WERI-Rb-1 (cell line): ENCODE data around the gene GARNL3.

Source experiments
- DNase-seq: peaks from one replicate; pipeline ENCODE4 v3.0.0-alpha.2; 2020
- H3K27ac ChIP-seq: fragments of 250-450 bp; sonication (Bioruptor Pico); 2 replicates; pipeline ENCODE4 v1.5.1; 2020; ENCODE audit warnings: mild to moderate bottlenecking, moderate library complexity
- H3K27me3 ChIP-seq: fragments of 250-450 bp; sonication (Bioruptor Pico); 2 replicates; pipeline ENCODE4 v1.5.1; 2021; ENCODE audit warnings: mild to moderate bottlenecking, low read depth, moderate library complexity; ENCODE audit not compliant: insufficient read depth, severe bottlenecking
- H3K36me3 ChIP-seq: fragments of 250-450 bp; sonication (Bioruptor Pico); 2 replicates; pipeline ENCODE4 v1.5.1; 2020; ENCODE audit warnings: mild to moderate bottlenecking, moderate library complexity
- H3K4me3 ChIP-seq: 2 replicates; pipeline ENCODE4 v1.5.1; 2011; ENCODE audit warnings: low read depth, mild to moderate bottlenecking, control low read depth, low read length
- H3K9me3 ChIP-seq: fragments of 250-450 bp; sonication (Bioruptor Pico); 2 replicates; pipeline ENCODE4 v1.5.1; 2021; ENCODE audit warnings: mild to moderate bottlenecking, moderate library complexity; ENCODE audit not compliant: severe bottlenecking
- TF ChIP-seq, protein P1 (sequence below): IDR thresholded peaks from 2 replicates; pipeline ENCODE4 v1.5.1; 2011; ENCODE audit warnings: low read depth, mild to moderate bottlenecking, control low read depth, inconsistent platforms, low read length

Gene GARNL3

DNA sequence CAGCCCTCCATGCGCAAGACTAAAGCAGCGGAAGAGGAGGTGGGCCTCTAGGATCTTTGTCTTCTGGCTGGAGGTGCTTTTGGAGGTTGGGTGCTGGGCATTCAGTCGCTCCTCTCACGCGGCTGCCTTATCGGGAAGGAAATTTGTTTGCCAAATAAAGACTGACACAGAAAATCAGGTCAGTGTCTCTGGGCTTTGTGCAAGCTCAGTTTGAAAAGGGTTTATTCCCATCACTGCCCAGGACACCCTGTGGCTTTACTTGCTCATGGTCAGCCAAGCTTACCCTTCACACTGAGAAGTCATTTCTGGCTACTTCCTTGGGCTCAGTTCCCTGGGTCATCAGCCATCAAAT is 142.9 kb downstream of the GARNL3 start:
- H3K4me3 ChIP-seq = no peak overlapping the region
- peaks cover 82% of the 10 kb centered on the region for H3K36me3 ChIP-seq
- TF ChIP-seq, protein P1, sequence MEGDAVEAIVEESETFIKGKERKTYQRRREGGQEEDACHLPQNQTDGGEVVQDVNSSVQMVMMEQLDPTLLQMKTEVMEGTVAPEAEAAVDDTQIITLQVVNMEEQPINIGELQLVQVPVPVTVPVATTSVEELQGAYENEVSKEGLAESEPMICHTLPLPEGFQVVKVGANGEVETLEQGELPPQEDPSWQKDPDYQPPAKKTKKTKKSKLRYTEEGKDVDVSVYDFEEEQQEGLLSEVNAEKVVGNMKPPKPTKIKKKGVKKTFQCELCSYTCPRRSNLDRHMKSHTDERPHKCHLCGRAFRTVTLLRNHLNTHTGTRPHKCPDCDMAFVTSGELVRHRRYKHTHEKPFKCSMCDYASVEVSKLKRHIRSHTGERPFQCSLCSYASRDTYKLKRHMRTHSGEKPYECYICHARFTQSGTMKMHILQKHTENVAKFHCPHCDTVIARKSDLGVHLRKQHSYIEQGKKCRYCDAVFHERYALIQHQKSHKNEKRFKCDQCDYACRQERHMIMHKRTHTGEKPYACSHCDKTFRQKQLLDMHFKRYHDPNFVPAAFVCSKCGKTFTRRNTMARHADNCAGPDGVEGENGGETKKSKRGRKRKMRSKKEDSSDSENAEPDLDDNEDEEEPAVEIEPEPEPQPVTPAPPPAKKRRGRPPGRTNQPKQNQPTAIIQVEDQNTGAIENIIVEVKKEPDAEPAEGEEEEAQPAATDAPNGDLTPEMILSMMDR = no peak
- no peak for DNase-seq
- H3K9me3 ChIP-seq = no peaks in the 10 kb centered on the region
- 0 out of 2 replicates have a peak overlapping the region, but pooled peaks have one; percentile 13 for H3K27ac ChIP-seq
- H3K27me3 ChIP-seq = no peaks in the 10 kb centered on the region

DNA sequence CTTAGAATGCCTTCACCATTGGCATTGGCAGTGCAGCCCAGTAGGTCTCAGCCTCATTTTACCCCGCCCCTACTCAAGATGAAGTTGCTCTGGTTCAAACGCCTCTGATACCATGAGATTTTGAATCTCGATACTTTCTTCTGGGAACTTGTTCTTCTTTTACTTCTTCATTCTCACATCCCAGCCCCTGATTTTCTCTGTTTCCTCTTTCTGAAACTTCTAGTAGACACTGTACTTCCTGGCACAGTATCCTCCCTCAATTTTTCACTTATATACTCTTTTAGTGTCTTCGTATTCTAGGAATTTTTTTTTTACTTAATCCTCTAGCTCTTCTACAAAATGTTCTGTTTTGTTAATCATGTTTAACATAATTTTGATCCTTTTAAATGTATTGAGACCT is 146.5 kb downstream of the GARNL3 start:
- H3K9me3 ChIP-seq = no peaks in the 10 kb centered on the region
- H3K36me3 ChIP-seq = peaks cover 59% of the 10 kb centered on the region
- H3K27me3 ChIP-seq = no peaks in the 10 kb centered on the region
- DNase-seq = no peak
- TF ChIP-seq, protein P1 = no peak
- H3K4me3 ChIP-seq = no peak overlapping the region
- no peak overlapping the region for H3K27ac ChIP-seq

DNA sequence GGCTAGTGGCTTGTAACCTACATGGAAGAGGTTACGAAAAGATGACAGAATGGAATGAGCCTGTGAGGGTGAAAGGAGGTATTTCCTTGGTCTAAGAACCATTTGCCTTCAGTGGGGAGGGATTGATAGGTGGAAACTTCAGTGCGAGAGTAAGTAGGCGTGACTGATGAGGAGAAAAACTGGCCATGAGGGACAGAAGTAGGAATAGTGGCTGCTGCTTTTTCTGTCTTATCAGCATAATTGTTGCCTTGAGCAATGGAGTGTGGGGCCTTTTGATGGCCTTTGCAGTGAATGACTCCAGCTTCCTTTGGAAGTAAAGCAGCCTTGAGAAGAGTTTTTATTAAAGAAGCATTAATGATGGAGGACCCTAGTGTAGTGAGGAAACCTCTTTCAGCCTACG is 150.6 kb downstream of the GARNL3 start:
- H3K4me3 ChIP-seq = no peak overlapping the region; the same call in 1 of the 2 replicates
- H3K36me3 ChIP-seq = peaks cover 33% of the 10 kb centered on the region
- peak overlapping the region; percentile 48 for H3K27ac ChIP-seq
- no peaks in the 10 kb centered on the region for H3K27me3 ChIP-seq
- H3K9me3 ChIP-seq = no peaks in the 10 kb centered on the region
- TF ChIP-seq, protein P1 = no peak
- DNase-seq = no peak

DNA sequence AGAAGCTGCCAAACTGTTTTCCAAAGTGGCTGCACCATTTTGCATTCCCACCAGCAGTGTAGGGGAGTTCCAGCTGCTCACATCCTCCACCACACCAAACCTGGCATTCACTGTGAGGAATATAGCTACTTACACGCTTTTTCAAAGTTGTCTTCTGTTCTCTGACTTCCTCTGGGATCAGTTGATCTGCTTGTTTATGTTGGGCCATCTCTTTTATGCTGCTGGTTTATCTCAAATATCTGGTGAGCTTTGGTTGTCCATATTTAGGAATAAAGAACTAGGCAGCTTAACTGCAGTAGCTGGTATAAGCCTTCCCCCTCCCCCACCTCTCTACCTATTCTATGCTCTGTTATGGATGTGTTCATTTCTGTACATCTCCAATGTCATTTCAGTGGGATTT is 151.1 kb downstream of the GARNL3 start:
- no peaks in the 10 kb centered on the region for H3K9me3 ChIP-seq
- peaks cover 30% of the 10 kb centered on the region for H3K36me3 ChIP-seq
- no peaks in the 10 kb centered on the region for H3K27me3 ChIP-seq
- DNase-seq = no peak
- TF ChIP-seq, protein P1 = no peak
- H3K4me3 ChIP-seq = no peak overlapping the region
- no peak overlapping the region for H3K27ac ChIP-seq

DNA sequence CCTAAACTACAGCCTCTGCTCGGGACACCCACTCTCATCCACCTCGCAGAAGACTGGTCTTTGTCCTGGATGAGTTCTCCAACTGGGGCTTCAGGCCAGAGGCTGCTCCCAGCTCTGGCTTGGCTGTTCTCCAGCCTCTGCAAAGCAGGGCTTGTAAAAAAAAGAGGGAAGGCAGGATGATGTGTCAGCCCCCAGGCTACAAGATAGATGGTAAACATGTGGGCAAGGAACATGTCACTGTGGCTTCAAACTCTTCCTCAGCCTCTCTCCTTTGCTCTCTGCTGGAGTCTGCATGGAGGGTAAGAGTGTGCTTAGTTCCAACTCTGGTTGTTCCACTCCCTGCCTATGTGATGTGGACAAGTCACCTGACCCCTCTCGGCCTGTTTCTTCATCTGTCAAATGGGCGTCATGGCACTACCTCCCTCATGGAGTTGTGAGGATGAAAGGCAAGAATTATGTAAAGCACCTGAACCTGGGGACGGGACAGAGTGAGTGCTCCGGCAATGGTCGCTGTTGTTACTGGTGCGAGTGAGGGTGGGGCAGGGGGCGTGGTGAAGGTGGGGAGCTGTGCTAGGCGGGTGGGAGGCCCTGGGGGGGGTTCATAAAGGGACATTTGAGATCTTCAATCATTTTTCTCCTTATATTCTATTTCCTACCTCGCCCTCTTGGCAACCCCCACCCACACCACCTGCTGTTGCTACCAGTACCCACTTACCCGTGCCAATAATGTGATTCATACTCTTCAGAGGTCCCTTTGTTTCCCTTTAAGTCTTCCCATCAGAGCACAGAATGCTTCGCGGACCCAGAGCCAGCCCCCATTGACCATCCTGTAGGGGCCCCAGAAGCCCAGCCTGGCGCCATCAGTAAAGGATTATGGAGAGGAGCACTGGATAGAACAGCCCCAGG is 152.8 kb downstream of the GARNL3 start:
- Histone ChIP-seq H3K9me3 (no peaks in the 10 kb centered on the region), H3K36me3 (peaks cover 14% of the 10 kb centered on the region), H3K27me3 (no peaks in the 10 kb centered on the region), H3K27ac (peak overlapping the region; percentile 6; the same call in 1 of the 2 replicates), H3K4me3 (no peak overlapping the region)
- TF ChIP-seq, protein P1 = no peak
- DNase-seq = no peak

DNA sequence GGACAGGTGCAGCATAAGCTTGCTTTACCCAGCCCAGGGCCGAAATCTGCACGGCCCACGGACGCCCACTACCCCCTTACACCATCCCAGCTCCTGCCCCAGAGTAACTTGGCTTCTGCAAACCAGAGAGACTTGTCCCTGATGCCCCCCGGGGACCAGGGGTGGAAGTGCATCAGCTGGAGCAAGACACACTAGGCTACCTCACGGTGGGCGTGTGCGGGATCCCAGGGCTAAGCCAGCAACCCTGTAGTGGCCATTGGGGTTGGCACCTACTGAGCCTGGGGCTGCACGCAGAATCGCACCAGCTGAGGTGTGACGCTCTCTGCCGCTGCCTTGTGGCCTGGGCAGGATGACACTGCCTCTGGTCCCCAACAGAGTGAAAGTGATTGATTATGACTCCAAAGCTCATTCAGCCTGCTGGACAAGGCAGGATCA is 153.5 kb downstream of the GARNL3 start:
- peak; percentile 89 for DNase-seq
- peaks cover 8% of the 10 kb centered on the region for H3K36me3 ChIP-seq
- H3K4me3 ChIP-seq = no peak overlapping the region
- peak overlapping the region; percentile 23 for H3K27ac ChIP-seq
- H3K9me3 ChIP-seq = no peaks in the 10 kb centered on the region
- TF ChIP-seq, protein P1 = peak; percentile 88
- H3K27me3 ChIP-seq = no peaks in the 10 kb centered on the region
